HEK293 (cell line): Measurements from ENCODE around the gene HPCAL1.
A peak's percentile ranks its signal among the peaks of the same experiment; 100 is the strongest.

Experiments used
- CTCF ChIA-PET: fragments of 350-600 bp; formaldehyde crosslinking; extraction: SDS; loops from one replicate; lab custom pipeline; 2021; ENCODE audit warnings: antibody characterized with exemption; lab: Yijun Ruan, JAX
- POLR2A ChIA-PET: fragments of 300-600 bp; formaldehyde crosslinking; extraction: SDS; loops from one replicate; lab custom pipeline; 2020; ENCODE audit warnings: antibody characterized with exemption, inconsistent platforms; lab: Yijun Ruan, JAX
- H3K27ac ChIP-seq: fragments of 200-500 bp; sonication (Bioruptor generic); 2 replicates; pipeline ENCODE4 v1.5.1; 2014; ENCODE audit warnings: low read depth, low read length, control low read depth, inconsistent platforms; ENCODE audit errors: extremely low read depth
- H3K36me3 ChIP-seq, 2 experiments: fragments of 200-500 bp in 1 of 2; sonication (Bioruptor generic) in 1 of 2; 1 replicate in 1 of 2; 2 replicates in 1 of 2; pipeline ENCODE4 v1.5.1; 2014 to 2017; ENCODE audit warnings: inconsistent platforms in 2 of 2, low read length in 2 of 2; ENCODE audit not compliant: control insufficient read depth in 2 of 2, insufficient read depth in 1 of 2
- H3K4me1 ChIP-seq: fragments of 200-500 bp; sonication (Bioruptor generic); 2 replicates; pipeline ENCODE4 v1.5.1; 2014; ENCODE audit warnings: mild to moderate bottlenecking, low read length, inconsistent platforms; ENCODE audit not compliant: control insufficient read depth, insufficient read depth
- H3K4me3 ChIP-seq: 2 replicates; pipeline ENCODE4 v1.5.1; 2011; ENCODE audit warnings: low read depth, mild to moderate bottlenecking, control low read depth, low read length, moderate library complexity
- H3K9me3 ChIP-seq: fragments of 200-500 bp; sonication (Bioruptor generic); 2 replicates; pipeline ENCODE4 v1.5.1; 2014; ENCODE audit warnings: low read depth, low read length, inconsistent platforms; ENCODE audit not compliant: control insufficient read depth, insufficient read depth
- RBAK ChIP-seq: fragments of 450-650 bp; formaldehyde crosslinking; IDR thresholded peaks from 2 replicates; pipeline ENCODE4 v1.5.1; 2016; ENCODE audit warnings: missing biosample characterization, missing genetic modification characterization
- SALL2 ChIP-seq: fragments of 450-650 bp; formaldehyde crosslinking; IDR thresholded peaks from 2 replicates; pipeline ENCODE4 v1.5.0; 2017; ENCODE audit warnings: missing biosample characterization, mild to moderate bottlenecking, missing genetic modification characterization, borderline replicate concordance
- YY2 ChIP-seq: fragments of 450-650 bp; formaldehyde crosslinking; IDR thresholded peaks from 2 replicates; pipeline ENCODE4 v1.5.1; 2016; ENCODE audit warnings: missing biosample characterization, missing genetic modification characterization
- ZBTB17 ChIP-seq: fragments of 450-650 bp; formaldehyde crosslinking; IDR thresholded peaks from 2 replicates; pipeline ENCODE4 v1.5.1; 2016; ENCODE audit warnings: missing biosample characterization, missing genetic modification characterization
- ZBTB21 ChIP-seq: fragments of 450-650 bp; formaldehyde crosslinking; IDR thresholded peaks from 2 replicates; pipeline ENCODE4 v1.5.1; 2017; ENCODE audit warnings: missing biosample characterization, missing genetic modification characterization
- ZNF513 ChIP-seq: fragments of 450-650 bp; IDR thresholded peaks from 2 replicates; pipeline ENCODE4 v1.5.1; 2018; ENCODE audit warnings: missing biosample characterization, missing genetic modification characterization
- ZNF571 ChIP-seq: fragments of 450-650 bp; formaldehyde crosslinking; IDR thresholded peaks from 2 replicates; pipeline ENCODE4 v1.5.0; 2017; ENCODE audit warnings: missing biosample characterization, missing genetic modification characterization
- ZNF623 ChIP-seq: fragments of 450-650 bp; formaldehyde crosslinking; IDR thresholded peaks from 2 replicates; pipeline ENCODE4 v1.5.1; 2016; ENCODE audit warnings: missing biosample characterization, missing genetic modification characterization
- ZNF658 ChIP-seq: fragments of 450-650 bp; formaldehyde crosslinking; IDR thresholded peaks from 2 replicates; pipeline ENCODE4; 2016; ENCODE audit warnings: missing biosample characterization, missing genetic modification characterization
- ZNF677 ChIP-seq: fragments of 450-650 bp; IDR thresholded peaks from 2 replicates; pipeline ENCODE4 v1.5.0; 2018; ENCODE audit warnings: missing biosample characterization, mild to moderate bottlenecking, missing genetic modification characterization, moderate library complexity
- ZNF707 ChIP-seq: fragments of 450-650 bp; formaldehyde crosslinking; IDR thresholded peaks from 2 replicates; pipeline ENCODE4 v1.5.1; 2016; ENCODE audit warnings: missing biosample characterization, missing genetic modification characterization
- ZNF747 ChIP-seq: fragments of 450-650 bp; formaldehyde crosslinking; IDR thresholded peaks from 2 replicates; pipeline ENCODE4 v1.5.1; 2016; ENCODE audit warnings: missing biosample characterization, missing genetic modification characterization
- ZNF791 ChIP-seq: fragments of 450-650 bp; formaldehyde crosslinking; IDR thresholded peaks from 2 replicates; pipeline ENCODE4 v1.5.1; 2016; ENCODE audit warnings: missing biosample characterization, missing genetic modification characterization
- ZSCAN30 ChIP-seq: fragments of 450-650 bp; IDR thresholded peaks from 2 replicates; pipeline ENCODE4 v1.5.1; 2018; ENCODE audit warnings: missing biosample characterization, mild to moderate bottlenecking, missing genetic modification characterization, moderate library complexity
- TF ChIP-seq, protein P1 (sequence below): fragments of 450-650 bp; formaldehyde crosslinking; IDR thresholded peaks from 2 replicates; pipeline ENCODE4; 2016; ENCODE audit warnings: missing biosample characterization, missing genetic modification characterization
- TF ChIP-seq, protein P2 (sequence below): fragments of 450-650 bp; formaldehyde crosslinking; IDR thresholded peaks from 2 replicates; pipeline ENCODE4 v1.5.1; 2016; ENCODE audit warnings: missing biosample characterization, missing genetic modification characterization, low read depth
- TF ChIP-seq, protein P3 (sequence below): fragments of 450-650 bp; formaldehyde crosslinking; IDR thresholded peaks from 2 replicates; pipeline ENCODE4 v1.5.1; 2017; ENCODE audit warnings: missing biosample characterization, mild to moderate bottlenecking, missing genetic modification characterization, moderate library complexity
- TF ChIP-seq, protein P4 (sequence below): fragments of 450-650 bp; formaldehyde crosslinking; IDR thresholded peaks from 2 replicates; pipeline ENCODE4 v1.5.0; 2017; ENCODE audit warnings: missing biosample characterization, missing genetic modification characterization, borderline replicate concordance

HPCAL1 gene

DNA sequence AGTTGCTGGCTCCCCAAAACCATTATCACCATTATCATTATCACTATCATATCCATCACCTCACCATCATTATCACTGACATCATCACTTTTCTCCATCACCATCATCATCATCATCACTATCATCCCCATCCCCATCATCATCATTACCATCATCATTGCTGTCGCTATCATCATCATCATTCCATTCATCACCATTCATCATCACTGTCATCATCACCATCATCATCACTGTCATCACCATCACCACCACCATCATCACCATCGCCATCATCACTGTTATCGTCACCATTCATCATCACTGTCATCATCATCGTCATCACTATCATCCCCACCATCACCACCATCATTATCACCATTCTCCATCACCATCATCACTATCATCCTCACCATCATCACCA, 9.0 kb downstream of the HPCAL1 start:
- Histone ChIP-seq H3K9me3 (no peaks in the 10 kb centered on the region), H3K36me3 (peaks cover 0 to 12% of the 10 kb centered on the region in 2 experiments; a peak in 1 of 3 replicates), H3K4me1 (no peaks in the 10 kb centered on the region), H3K27ac (no peak overlapping the region), H3K4me3 (no peak overlapping the region)
- TF ChIP-seq ZNF677 (tag by site-specific recombination) = no peak
- 0 out of 2 replicates have a peak, but pooled peaks have one; percentile 87 for TF ChIP-seq ZNF747
- no peak for TF ChIP-seq ZNF623 (tag by site-specific recombination)
- TF ChIP-seq, protein P1, sequence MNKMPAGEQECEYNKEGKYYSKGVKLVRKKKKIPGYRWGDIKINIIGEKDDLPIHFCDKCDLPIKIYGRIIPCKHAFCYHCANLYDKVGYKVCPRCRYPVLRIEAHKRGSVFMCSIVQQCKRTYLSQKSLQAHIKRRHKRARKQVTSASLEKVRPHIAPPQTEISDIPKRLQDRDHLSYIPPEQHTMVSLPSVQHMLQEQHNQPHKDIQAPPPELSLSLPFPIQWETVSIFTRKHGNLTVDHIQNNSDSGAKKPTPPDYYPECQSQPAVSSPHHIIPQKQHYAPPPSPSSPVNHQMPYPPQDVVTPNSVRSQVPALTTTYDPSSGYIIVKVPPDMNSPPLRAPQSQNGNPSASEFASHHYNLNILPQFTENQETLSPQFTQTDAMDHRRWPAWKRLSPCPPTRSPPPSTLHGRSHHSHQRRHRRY (tag by site-specific recombination) = 0 out of 2 replicates have a peak, but pooled peaks have one; percentile 20
- TF ChIP-seq ZNF707 (tag by site-specific recombination) = 0 out of 2 replicates have a peak, but pooled peaks have one; percentile 27
- peak; percentile 69; the same call in 1 of the 2 replicates for TF ChIP-seq RBAK (tag by site-specific recombination)
- peak; percentile 65; the same call in 1 of the 2 replicates for TF ChIP-seq ZNF571 (tag by site-specific recombination)
- TF ChIP-seq, protein P2, sequence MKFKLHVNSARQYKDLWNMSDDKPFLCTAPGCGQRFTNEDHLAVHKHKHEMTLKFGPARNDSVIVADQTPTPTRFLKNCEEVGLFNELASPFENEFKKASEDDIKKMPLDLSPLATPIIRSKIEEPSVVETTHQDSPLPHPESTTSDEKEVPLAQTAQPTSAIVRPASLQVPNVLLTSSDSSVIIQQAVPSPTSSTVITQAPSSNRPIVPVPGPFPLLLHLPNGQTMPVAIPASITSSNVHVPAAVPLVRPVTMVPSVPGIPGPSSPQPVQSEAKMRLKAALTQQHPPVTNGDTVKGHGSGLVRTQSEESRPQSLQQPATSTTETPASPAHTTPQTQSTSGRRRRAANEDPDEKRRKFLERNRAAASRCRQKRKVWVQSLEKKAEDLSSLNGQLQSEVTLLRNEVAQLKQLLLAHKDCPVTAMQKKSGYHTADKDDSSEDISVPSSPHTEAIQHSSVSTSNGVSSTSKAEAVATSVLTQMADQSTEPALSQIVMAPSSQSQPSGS = peak; percentile 89
- peak; percentile 66; the same call in 1 of the 2 replicates for TF ChIP-seq ZBTB21
- no peak for TF ChIP-seq ZSCAN30 (tag by site-specific recombination)
- TF ChIP-seq YY2 (tag by site-specific recombination) = peak; percentile 45; the same call in 1 of the 2 replicates
- TF ChIP-seq ZNF658 (tag by site-specific recombination) = peak; percentile 98
- TF ChIP-seq, protein P3, sequence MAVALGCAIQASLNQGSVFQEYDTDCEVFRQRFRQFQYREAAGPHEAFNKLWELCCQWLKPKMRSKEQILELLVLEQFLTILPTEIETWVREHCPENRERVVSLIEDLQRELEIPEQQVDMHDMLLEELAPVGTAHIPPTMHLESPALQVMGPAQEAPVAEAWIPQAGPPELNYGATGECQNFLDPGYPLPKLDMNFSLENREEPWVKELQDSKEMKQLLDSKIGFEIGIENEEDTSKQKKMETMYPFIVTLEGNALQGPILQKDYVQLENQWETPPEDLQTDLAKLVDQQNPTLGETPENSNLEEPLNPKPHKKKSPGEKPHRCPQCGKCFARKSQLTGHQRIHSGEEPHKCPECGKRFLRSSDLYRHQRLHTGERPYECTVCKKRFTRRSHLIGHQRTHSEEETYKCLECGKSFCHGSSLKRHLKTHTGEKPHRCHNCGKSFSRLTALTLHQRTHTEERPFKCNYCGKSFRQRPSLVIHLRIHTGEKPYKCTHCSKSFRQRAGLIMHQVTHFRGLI (tag by site-specific recombination) = no peak
- TF ChIP-seq ZNF513 = peak; percentile 98
- TF ChIP-seq ZNF791 (tag by site-specific recombination) = peak; percentile 51; the same call in 1 of the 2 replicates
- TF ChIP-seq, protein P4, sequence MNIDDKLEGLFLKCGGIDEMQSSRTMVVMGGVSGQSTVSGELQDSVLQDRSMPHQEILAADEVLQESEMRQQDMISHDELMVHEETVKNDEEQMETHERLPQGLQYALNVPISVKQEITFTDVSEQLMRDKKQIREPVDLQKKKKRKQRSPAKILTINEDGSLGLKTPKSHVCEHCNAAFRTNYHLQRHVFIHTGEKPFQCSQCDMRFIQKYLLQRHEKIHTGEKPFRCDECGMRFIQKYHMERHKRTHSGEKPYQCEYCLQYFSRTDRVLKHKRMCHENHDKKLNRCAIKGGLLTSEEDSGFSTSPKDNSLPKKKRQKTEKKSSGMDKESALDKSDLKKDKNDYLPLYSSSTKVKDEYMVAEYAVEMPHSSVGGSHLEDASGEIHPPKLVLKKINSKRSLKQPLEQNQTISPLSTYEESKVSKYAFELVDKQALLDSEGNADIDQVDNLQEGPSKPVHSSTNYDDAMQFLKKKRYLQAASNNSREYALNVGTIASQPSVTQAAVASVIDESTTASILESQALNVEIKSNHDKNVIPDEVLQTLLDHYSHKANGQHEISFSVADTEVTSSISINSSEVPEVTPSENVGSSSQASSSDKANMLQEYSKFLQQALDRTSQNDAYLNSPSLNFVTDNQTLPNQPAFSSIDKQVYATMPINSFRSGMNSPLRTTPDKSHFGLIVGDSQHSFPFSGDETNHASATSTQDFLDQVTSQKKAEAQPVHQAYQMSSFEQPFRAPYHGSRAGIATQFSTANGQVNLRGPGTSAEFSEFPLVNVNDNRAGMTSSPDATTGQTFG (tag by site-specific recombination) = peak; percentile 93
- TF ChIP-seq SALL2 (tag by site-specific recombination) = peak; percentile 94
- peak; percentile 27; the same call in 1 of the 2 replicates for TF ChIP-seq ZBTB17 (tag by site-specific recombination)
- POLR2A ChIA-PET = no interaction called here
- CTCF ChIA-PET = no interaction called here
